SK-N-SH (cell line): ENCODE results near the gene KNCN.

ENCODE experiments used
- CTCF ChIP-seq: fragments of 200-600 bp; sonication (generic); IDR thresholded peaks from 2 replicates; pipeline ENCODE4 v1.6.1; 2017; ENCODE audit warnings: antibody characterized with exemption, mild to moderate bottlenecking, moderate library complexity
- FOXJ3 ChIP-seq: sonication (generic); formaldehyde crosslinking; IDR thresholded peaks from 2 replicates; pipeline ENCODE4 v1.5.1; 2020; ENCODE audit warnings: mild to moderate bottlenecking, missing genetic modification reagents
- MAX ChIP-seq: IDR thresholded peaks from 2 replicates; pipeline ENCODE4 v1.4.0; 2012; ENCODE audit warnings: low read depth
- PBX3 ChIP-seq: IDR thresholded peaks from 2 replicates; pipeline ENCODE4; 2012
- RAD21 ChIP-seq: IDR thresholded peaks from 2 replicates; pipeline ENCODE4 v1.6.1; 2012; ENCODE audit warnings: mild to moderate bottlenecking, low read length
- SMC3 ChIP-seq: IDR thresholded peaks from 2 replicates; pipeline ENCODE4 v1.6.1; 2012; ENCODE audit warnings: low read depth, low read length, improper control_type of control experiment
- TEAD4 ChIP-seq: IDR thresholded peaks from 2 replicates; pipeline ENCODE4 v1.4.0; 2012; ENCODE audit warnings: mild to moderate bottlenecking, borderline replicate concordance; ENCODE audit not compliant: insufficient read depth

DNA sequence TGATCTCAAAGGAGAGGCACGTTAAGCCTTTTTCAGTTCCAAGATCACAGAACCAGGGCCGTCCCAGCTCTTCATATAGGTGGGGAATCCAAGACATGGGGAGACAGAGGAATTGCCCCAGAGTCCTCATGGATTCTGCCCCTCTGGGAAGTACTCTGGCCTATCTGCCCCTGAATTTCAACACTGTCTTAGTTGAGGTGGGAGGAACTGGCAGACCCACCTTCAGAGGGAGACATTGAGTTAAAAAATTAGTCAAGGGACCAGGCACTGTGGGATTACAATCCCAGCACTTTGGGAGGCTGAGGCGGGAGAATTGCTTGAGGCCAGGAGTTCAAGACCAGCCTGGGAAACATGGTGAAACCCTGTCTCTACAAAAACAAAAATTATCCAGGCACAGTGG is 2.1 kb upstream of the KNCN start:
- TF ChIP-seq PBX3 = no peak
- no peak for TF ChIP-seq CTCF
- TF ChIP-seq TEAD4 = no peak
- TF ChIP-seq FOXJ3 (CRISPR knock-in tag) = no peak
- no peak for TF ChIP-seq MAX
- no peak for TF ChIP-seq SMC3
- no peak for TF ChIP-seq RAD21
